ENCODE results near the gene IFT122. TPM values are rescaled to one million over a fixed set of nuclear protein-coding genes. Genes with fewer than 3 reads are reported as not detected.

The IFT122 gene
- total and polyA plus RNA-seq, 7 donors, result 4.2 to 21.4 (median 15.8) TPM

DNA sequence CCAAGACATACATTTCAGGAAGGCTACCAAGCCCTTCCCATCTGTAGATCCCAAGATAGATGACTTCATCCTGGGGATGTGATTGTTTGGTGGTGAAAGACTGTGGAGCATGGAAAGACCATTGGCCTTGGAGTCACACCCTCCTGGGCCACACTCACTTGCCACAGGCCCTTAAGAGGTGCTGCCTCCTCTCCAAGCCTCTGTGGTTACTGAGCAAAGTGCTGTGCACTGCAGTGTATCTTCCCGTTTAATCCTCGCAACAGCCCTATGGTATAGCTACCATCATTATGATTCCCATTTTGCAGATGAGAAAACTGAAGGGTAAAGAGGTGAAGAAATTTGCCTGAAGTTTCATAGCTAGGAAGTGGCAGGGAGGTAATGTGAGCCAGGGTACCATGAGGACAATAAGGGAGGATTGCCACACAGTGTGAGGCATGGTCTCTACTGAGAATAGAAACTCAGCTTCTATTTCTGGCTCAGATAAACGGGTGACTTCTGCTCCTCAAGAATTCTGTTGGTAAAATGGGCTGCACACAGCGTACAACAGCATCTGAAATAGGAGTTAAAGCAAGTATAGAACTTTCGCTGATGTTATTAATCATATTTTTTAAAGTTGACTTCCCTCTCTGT lies 64.6 kb downstream of the IFT122 start:
- Histone ChIP-seq H3K4me3 (no peak overlapping the region), H3K4me1 (no peaks in the 10 kb centered on the region), H3K9me3 (no peaks in the 10 kb centered on the region), H3K27ac (no peak overlapping the region), H3K27me3 (no peaks in the 10 kb centered on the region), H3K36me3 (peaks cover 8 to 81% (median 14%) of the 10 kb centered on the region in 4 donors)
- 91 to 95% methylated on average over 5 of the region's 5 CpGs for WGBS, 2 donors
- intact Hi-C loops (cut with DNase I), result no loop called here
- TF ChIP-seq, protein P1, sequence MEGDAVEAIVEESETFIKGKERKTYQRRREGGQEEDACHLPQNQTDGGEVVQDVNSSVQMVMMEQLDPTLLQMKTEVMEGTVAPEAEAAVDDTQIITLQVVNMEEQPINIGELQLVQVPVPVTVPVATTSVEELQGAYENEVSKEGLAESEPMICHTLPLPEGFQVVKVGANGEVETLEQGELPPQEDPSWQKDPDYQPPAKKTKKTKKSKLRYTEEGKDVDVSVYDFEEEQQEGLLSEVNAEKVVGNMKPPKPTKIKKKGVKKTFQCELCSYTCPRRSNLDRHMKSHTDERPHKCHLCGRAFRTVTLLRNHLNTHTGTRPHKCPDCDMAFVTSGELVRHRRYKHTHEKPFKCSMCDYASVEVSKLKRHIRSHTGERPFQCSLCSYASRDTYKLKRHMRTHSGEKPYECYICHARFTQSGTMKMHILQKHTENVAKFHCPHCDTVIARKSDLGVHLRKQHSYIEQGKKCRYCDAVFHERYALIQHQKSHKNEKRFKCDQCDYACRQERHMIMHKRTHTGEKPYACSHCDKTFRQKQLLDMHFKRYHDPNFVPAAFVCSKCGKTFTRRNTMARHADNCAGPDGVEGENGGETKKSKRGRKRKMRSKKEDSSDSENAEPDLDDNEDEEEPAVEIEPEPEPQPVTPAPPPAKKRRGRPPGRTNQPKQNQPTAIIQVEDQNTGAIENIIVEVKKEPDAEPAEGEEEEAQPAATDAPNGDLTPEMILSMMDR (IDR thresholded peaks at IDR 0.05), result no peak
- no peak for TF ChIP-seq POLR2A (IDR thresholded peaks at IDR 0.05)
- TF ChIP-seq POLR2AphosphoS5 (IDR thresholded peaks at IDR 0.05), result no peak
- no peak for TF ChIP-seq EP300 (IDR thresholded peaks at IDR 0.05)
- DNase-seq, result no peak

DNA sequence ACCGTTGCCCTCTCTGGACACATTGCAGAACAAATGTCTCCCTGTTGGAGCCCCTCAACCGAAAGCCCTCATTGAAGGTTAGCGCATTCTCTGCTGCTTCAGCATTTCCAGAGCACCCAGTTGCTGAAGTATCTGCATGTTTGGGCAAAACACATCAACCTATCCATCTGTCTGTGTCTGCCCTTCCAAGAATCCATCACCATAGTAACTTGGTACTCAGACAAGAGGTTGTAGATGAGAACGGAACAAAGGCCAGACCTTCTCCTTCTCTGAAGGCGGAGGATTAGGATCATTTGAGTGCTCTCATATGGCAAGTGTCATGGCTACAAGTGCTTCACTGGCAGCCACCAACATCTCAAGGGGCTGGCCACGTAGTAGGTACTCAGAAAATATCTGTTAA lies 65.3 kb downstream of the IFT122 start:
- no peak overlapping the region for H3K4me3 ChIP-seq
- intact Hi-C loops (cut with DNase I), result no loop called here
- no peaks in the 10 kb centered on the region for H3K4me1 ChIP-seq
- H3K27me3 ChIP-seq, result no peaks in the 10 kb centered on the region
- no peaks in the 10 kb centered on the region for H3K9me3 ChIP-seq
- H3K36me3 ChIP-seq, result peaks cover 8 to 78% (median 14%) of the 10 kb centered on the region in 4 donors
- TF ChIP-seq POLR2AphosphoS5 (IDR thresholded peaks at IDR 0.05) (no peak), POLR2A (IDR thresholded peaks at IDR 0.05) (no peak), EP300 (IDR thresholded peaks at IDR 0.05) (no peak)
- TF ChIP-seq, protein P1 (IDR thresholded peaks at IDR 0.05), result no peak
- DNase-seq, result no peak
- no peak overlapping the region for H3K27ac ChIP-seq
- 93 to 94% methylated on average over 6 of the region's 6 CpGs for WGBS, 2 donors

- Histone ChIP-seq H3K9me3 (no peaks in the 10 kb centered on the region), H3K4me3 (no peak overlapping the region), H3K27me3 (no peaks in the 10 kb centered on the region), H3K4me1 (no peaks in the 10 kb centered on the region), H3K27ac (no peak overlapping the region), H3K36me3 (peaks cover 8 to 73% (median 14%) of the 10 kb centered on the region in 4 donors)
- 88 to 94% methylated on average over 9 of the region's 9 CpGs for WGBS, 2 donors
- no peak for DNase-seq
- TF ChIP-seq EP300 (IDR thresholded peaks at IDR 0.05), result no peak
- TF ChIP-seq POLR2AphosphoS5 (IDR thresholded peaks at IDR 0.05), result no peak
- TF ChIP-seq POLR2A (IDR thresholded peaks at IDR 0.05), result no peak
- TF ChIP-seq, protein P1 (IDR thresholded peaks at IDR 0.05), result no peak
- intact Hi-C loops (cut with DNase I), result no loop called here
Observed at GRCh38 chr3:129506231-129506742, 66.3 kb downstream of the IFT122 start.

DNA sequence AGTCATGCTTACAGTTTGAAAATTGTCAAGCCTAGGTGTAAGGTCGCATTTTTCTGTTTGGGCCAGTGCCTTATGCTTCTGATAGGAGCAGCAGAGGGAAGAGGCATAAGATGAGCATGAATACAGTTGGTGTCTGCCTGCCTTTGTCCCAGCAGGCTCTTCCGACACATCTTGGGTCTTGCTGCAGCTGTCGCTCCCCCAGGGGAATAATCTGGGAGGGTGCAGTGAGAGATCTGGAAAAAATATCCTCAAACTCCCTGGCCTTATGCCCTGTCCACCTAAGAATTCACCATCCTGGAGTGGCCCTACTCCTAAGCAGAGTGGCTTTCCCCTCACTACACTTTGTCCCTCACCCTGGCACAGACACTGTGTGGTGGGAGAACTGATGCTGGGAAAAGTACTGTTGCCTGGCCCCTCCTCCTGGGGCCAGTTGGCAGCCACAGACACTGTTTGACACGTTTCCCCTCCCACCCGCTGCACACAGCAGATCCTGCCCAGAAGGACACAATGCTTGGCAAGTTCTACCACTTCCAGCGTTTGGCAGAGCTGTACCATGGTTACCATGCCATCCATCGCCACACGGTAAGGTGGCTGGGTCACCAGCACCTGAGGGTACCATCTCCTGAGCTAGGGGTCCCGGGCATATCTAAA lies 67.3 kb downstream of the IFT122 start:
- H3K36me3 ChIP-seq, result peaks cover 8 to 72% (median 15%) of the 10 kb centered on the region in 4 donors
- whole genome bisulfite sequencing, 2 donors, result 89 to 92% methylated on average over 9 of the region's 9 CpGs
- H3K9me3 ChIP-seq, result no peaks in the 10 kb centered on the region
- H3K4me3 ChIP-seq, result no peak overlapping the region
- intact Hi-C loops (cut with DNase I), result no loop called here
- H3K4me1 ChIP-seq, result no peaks in the 10 kb centered on the region
- no peak for DNase-seq
- no peak overlapping the region for H3K27ac ChIP-seq
- no peaks in the 10 kb centered on the region for H3K27me3 ChIP-seq
- no peak for TF ChIP-seq EP300 (IDR thresholded peaks at IDR 0.05)

DNA sequence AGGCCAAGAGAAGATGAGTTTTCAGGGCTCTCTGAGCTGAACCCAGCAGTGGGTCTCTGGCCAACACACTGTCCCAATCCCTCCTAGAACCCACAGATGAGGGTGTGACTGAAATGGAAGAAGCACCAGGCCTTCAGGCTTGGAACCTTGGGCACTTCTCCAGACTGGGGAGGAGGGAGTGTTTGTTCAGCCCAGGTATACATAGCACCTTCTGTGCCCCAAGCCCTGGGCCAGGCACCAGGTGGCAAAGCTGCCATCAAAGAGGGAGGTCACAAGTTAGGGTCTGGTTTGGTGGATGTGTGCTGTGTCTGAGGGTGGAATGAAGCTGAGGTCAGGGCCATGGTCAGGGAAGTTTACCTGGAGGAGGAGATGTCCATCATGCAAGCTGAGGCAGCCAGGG lies 72.6 kb downstream of the IFT122 start:
- TF ChIP-seq, protein P1 (IDR thresholded peaks at IDR 0.05), result no peak
- TF ChIP-seq POLR2AphosphoS5 (IDR thresholded peaks at IDR 0.05), result no peak
- no peak for TF ChIP-seq EP300 (IDR thresholded peaks at IDR 0.05)
- no peak for TF ChIP-seq POLR2A (IDR thresholded peaks at IDR 0.05)
- H3K9me3 ChIP-seq, result no peaks in the 10 kb centered on the region
- no peaks in the 10 kb centered on the region for H3K27me3 ChIP-seq
- peaks cover 0 to 46% (median 5%) of the 10 kb centered on the region in 4 donors for H3K36me3 ChIP-seq
- intact Hi-C loops (cut with DNase I), result no loop called here
- H3K27ac ChIP-seq, result no peak overlapping the region
- no peak overlapping the region for H3K4me3 ChIP-seq
- DNase-seq, result no peak
- no peaks in the 10 kb centered on the region for H3K4me1 ChIP-seq
